GM19397 (cell line): ENCODE data around the gene PRR15L.
"Not testable (repeated sequence)": the region's sequence is repeated elsewhere in the genome, so short reads cannot be mapped to it uniquely, and the experiment has no call there.

Experiments
- ATAC-seq: cut with Tn5 transposase; IDR thresholded peaks from one replicate; pipeline ENCODE4 v1.9.1; 2021; ENCODE audit warnings: mild to moderate bottlenecking, moderate library complexity; ENCODE audit not compliant: unreplicated experiment

Gene PRR15L

GRCh38 chr17:47989159-47989558 is 31.5 kb upstream of the PRR15L start:
- no peak for ATAC-seq

GRCh38 chr17:47988445-47988844 is 30.8 kb upstream of the PRR15L start:
- not testable (repeated sequence) for ATAC-seq

GRCh38 chr17:47987240-47987835 is 29.7 kb upstream of the PRR15L start:
- ATAC-seq = no peak

- ATAC-seq = no peak
Measured at GRCh38 chr17:47986520-47986919, 28.8 kb upstream of the PRR15L start.

GRCh38 chr17:47983492-47984223 is 26.0 kb upstream of the PRR15L start:
- no peak for ATAC-seq

GRCh38 chr17:47982645-47983390 is 25.1 kb upstream of the PRR15L start:
- ATAC-seq = no peak

GRCh38 chr17:47982091-47982617 is 24.5 kb upstream of the PRR15L start:
- no peak for ATAC-seq

GRCh38 chr17:47981462-47981861 is 23.8 kb upstream of the PRR15L start:
- ATAC-seq = no peak

GRCh38 chr17:47980541-47980940 is 22.9 kb upstream of the PRR15L start:
- no peak for ATAC-seq

- no peak for ATAC-seq
Measured at GRCh38 chr17:47978324-47978723, 20.6 kb upstream of the PRR15L start.

- no peak for ATAC-seq
Measured at GRCh38 chr17:47975823-47976205, 18.1 kb upstream of the PRR15L start.

GRCh38 chr17:47975189-47975822 is 17.6 kb upstream of the PRR15L start:
- no peak for ATAC-seq

- ATAC-seq = no peak
Measured at GRCh38 chr17:47973541-47973940, 15.9 kb upstream of the PRR15L start.

- ATAC-seq = peak; percentile 94
Measured at GRCh38 chr17:47970725-47971499, 13.2 kb upstream of the PRR15L start, which contains the start of gene CDK5RAP3. Gene CDK5RAP3, plus strand, starts transcription at chr17:47971113. Its CDS starts 34 bp downstream, at chr17:47971147.

GRCh38 chr17:47969930-47970724 is 12.4 kb upstream of the PRR15L start:
- no peak for ATAC-seq

- no peak for ATAC-seq
Measured at GRCh38 chr17:47968836-47969235, 11.2 kb upstream of the PRR15L start.

GRCh38 chr17:47967607-47968252 is 10.0 kb upstream of the PRR15L start:
- no peak for ATAC-seq

GRCh38 chr17:47966079-47966519 is 8.4 kb upstream of the PRR15L start:
- no peak for ATAC-seq

GRCh38 chr17:47964856-47965255 is 7.2 kb upstream of the PRR15L start:
- ATAC-seq = no peak
